Keratinocyte (primary cell): ENCODE results near the gene ADCY7.

Experiments used
- CTCF ChIP-seq, 3 experiments: IDR thresholded peaks in 1 of 3; conservative IDR thresholded peaks in 1 of 3; optimal IDR thresholded peaks in 1 of 3; 2 replicates in 2 of 3; 3 replicates in 1 of 3; pipeline versions ENCODE3 to v1.5.1; 2011; ENCODE audit warnings: low read length in 3 of 3, mild to moderate bottlenecking in 3 of 3, moderate library complexity in 2 of 3, control low read depth in 1 of 3, inconsistent platforms in 1 of 3; ENCODE audit not compliant: insufficient read depth in 2 of 3; ENCODE audit errors: extremely low read depth in 1 of 3
- EZH2 ChIP-seq: IDR thresholded peaks from one replicate; pipeline ENCODE4 v1.6.1; 2012; ENCODE audit warnings: inconsistent platforms, mild to moderate bottlenecking, low read length, moderate library complexity

GRCh38 chr16:50247906-50248608, 18.3 kb upstream of the ADCY7 start:
- TF ChIP-seq EZH2 (no peak), CTCF (optimal IDR thresholded peaks at IDR 0.05 in 1 of 3, IDR thresholded peaks at IDR 0.05 in 1 of 3, conservative IDR thresholded peaks at IDR 0.05 in 1 of 3; ENCODE audit: extremely low read depth in 1 of 3, insufficient read depth in 2 of 3, low read length in 3 of 3) (no peak)
